RWPE2 (cell line): ENCODE results near the gene TTLL3.

Experiments used
- ATAC-seq: fragments of 200-7000 bp; cut with Tn5 transposase; 3 replicates; pipeline ENCODE4 v1.9.1; 2021; ENCODE audit warnings: low read depth
- DNase-seq: peaks from one replicate; pipeline ENCODE4 v3.0.0-alpha.2; 2020; ENCODE audit warnings: low spot score
- H3K27ac ChIP-seq: fragments of 450-650 bp; 2 replicates; pipeline ENCODE4 v1.5.1; 2017; ENCODE audit warnings: mild to moderate bottlenecking; ENCODE audit not compliant: poor library complexity, severe bottlenecking
- H3K27me3 ChIP-seq: fragments of 250-450 bp; sonication (Bioruptor Pico); 2 replicates; pipeline ENCODE4 v1.5.1; 2021; ENCODE audit warnings: mild to moderate bottlenecking, moderate library complexity; ENCODE audit not compliant: insufficient read depth, poor library complexity, severe bottlenecking
- H3K36me3 ChIP-seq: fragments of 250-450 bp; sonication (Bioruptor Pico); 2 replicates; pipeline ENCODE4 v1.5.1; 2020; ENCODE audit warnings: low read depth, mild to moderate bottlenecking, moderate library complexity
- H3K4me1 ChIP-seq: fragments of 250-450 bp; sonication (Bioruptor Pico); 2 replicates; pipeline ENCODE4 v1.5.1; 2021; ENCODE audit warnings: mild to moderate bottlenecking, moderate library complexity; ENCODE audit not compliant: insufficient read depth, poor library complexity, severe bottlenecking
- H3K4me3 ChIP-seq: fragments of 250-450 bp; sonication (Bioruptor Pico); 2 replicates; pipeline ENCODE4 v1.5.1; 2021; ENCODE audit warnings: mild to moderate bottlenecking, moderate library complexity; ENCODE audit not compliant: severe bottlenecking
- H3K9me3 ChIP-seq: fragments of 250-450 bp; sonication (Bioruptor Pico); 2 replicates; pipeline ENCODE4 v1.5.1; 2021; ENCODE audit warnings: mild to moderate bottlenecking, moderate library complexity; ENCODE audit not compliant: severe bottlenecking
- TF ChIP-seq, protein P1 (sequence below): fragments of 450-650 bp; IDR thresholded peaks from one replicate; pipeline ENCODE4 v1.5.1; 2017; ENCODE audit warnings: mild to moderate bottlenecking, moderate library complexity; ENCODE audit not compliant: poor library complexity, severe bottlenecking

Gene TTLL3

DNA sequence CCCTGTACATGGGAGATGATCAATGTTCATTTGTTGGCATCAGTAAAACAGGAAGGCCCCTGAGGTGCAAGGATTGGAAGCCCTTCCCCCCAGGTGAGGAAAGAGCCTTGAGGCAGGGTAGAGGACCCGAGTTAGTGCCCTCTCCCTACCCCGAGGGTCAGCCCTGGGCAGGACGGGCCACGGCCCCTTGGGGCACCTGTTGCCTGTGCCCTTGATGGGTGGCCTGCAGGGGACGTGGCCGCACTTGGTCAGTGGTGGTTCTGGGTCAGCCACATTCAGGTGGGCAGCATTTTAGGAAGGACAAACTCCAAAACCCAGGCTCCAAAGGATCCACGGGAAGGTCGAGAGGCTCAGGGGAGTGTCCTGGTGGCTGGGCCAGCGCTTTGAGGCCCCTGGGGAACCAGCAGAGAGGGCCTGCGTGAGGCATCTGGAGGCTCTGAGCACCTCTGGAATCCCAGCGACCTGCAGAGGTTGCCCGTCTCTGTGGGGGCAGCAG lies 49.5 kb downstream of the TTLL3 start:
- Histone ChIP-seq H3K36me3 (no peaks in the 10 kb centered on the region), H3K9me3 (no peaks in the 10 kb centered on the region), H3K27me3 (no peaks in the 10 kb centered on the region), H3K4me3 (no peak overlapping the region), H3K4me1 (peaks cover 6% of the 10 kb centered on the region), H3K27ac (no peak overlapping the region)
- no peak for DNase-seq
- TF ChIP-seq, protein P1, sequence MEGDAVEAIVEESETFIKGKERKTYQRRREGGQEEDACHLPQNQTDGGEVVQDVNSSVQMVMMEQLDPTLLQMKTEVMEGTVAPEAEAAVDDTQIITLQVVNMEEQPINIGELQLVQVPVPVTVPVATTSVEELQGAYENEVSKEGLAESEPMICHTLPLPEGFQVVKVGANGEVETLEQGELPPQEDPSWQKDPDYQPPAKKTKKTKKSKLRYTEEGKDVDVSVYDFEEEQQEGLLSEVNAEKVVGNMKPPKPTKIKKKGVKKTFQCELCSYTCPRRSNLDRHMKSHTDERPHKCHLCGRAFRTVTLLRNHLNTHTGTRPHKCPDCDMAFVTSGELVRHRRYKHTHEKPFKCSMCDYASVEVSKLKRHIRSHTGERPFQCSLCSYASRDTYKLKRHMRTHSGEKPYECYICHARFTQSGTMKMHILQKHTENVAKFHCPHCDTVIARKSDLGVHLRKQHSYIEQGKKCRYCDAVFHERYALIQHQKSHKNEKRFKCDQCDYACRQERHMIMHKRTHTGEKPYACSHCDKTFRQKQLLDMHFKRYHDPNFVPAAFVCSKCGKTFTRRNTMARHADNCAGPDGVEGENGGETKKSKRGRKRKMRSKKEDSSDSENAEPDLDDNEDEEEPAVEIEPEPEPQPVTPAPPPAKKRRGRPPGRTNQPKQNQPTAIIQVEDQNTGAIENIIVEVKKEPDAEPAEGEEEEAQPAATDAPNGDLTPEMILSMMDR, result no peak
- no peak for ATAC-seq

DNA sequence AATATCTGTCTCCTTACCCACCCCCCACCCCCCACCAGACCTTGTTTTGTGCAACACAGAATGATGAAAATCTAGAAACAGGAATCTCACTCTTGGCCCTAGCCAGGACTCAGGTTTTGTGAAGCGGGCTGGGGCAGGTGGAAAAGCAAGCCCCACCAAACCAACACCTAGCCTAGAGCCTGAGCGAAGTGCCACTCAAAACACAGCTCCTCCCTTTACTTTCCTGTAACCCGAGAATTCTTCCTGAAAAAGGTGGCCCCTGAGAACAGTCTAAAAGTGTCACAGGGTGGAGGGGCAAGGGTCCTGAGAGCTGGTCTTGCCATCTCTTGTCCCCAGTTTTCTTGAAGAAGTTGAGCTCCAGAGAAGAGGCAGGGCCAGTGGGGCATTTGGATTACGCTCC lies 51.1 kb downstream of the TTLL3 start:
- ATAC-seq, result no peak
- DNase-seq, result no peak
- no peak overlapping the region for H3K27ac ChIP-seq

DNA sequence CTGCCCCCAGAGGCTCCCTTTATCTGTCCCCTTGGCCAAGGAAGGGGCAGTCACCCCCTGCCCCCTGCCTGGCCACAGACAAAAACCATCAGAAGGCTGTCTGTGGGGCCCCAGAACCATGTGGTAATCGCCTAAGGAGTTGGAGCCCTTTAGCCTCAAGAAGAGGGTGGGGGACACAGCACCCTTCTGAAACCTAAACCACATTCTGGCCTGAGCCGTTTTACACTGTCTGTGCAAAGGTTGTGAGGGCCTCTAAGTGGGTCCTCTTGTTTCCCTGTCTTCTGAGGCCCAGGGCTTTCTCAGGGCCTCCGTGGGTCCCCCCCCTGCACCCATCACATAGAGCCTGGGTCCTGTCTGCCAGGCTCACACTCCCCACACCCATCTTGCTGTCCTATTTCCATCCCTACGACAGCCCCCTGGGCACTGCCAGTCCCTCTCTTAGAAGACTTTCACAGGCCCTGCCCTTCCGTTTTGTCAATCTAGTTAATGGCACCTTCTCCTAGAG lies 51.6 kb downstream of the TTLL3 start:
- H3K27me3 ChIP-seq, result no peaks in the 10 kb centered on the region
- no peak for ATAC-seq
- no peak for DNase-seq
- no peak overlapping the region for H3K27ac ChIP-seq
- H3K4me1 ChIP-seq, result peaks cover 11% of the 10 kb centered on the region
- H3K9me3 ChIP-seq, result no peaks in the 10 kb centered on the region
- TF ChIP-seq, protein P1, result no peak
- no peaks in the 10 kb centered on the region for H3K36me3 ChIP-seq
- H3K4me3 ChIP-seq, result no peak overlapping the region

More for the DNA sequence above, 51.1 kb downstream of the TTLL3 start:
- TF ChIP-seq, protein P1, result no peak
- no peaks in the 10 kb centered on the region for H3K36me3 ChIP-seq
- no peak overlapping the region for H3K4me3 ChIP-seq
- H3K9me3 ChIP-seq, result no peaks in the 10 kb centered on the region
- H3K4me1 ChIP-seq, result peaks cover 11% of the 10 kb centered on the region
- H3K27me3 ChIP-seq, result no peaks in the 10 kb centered on the region

DNA sequence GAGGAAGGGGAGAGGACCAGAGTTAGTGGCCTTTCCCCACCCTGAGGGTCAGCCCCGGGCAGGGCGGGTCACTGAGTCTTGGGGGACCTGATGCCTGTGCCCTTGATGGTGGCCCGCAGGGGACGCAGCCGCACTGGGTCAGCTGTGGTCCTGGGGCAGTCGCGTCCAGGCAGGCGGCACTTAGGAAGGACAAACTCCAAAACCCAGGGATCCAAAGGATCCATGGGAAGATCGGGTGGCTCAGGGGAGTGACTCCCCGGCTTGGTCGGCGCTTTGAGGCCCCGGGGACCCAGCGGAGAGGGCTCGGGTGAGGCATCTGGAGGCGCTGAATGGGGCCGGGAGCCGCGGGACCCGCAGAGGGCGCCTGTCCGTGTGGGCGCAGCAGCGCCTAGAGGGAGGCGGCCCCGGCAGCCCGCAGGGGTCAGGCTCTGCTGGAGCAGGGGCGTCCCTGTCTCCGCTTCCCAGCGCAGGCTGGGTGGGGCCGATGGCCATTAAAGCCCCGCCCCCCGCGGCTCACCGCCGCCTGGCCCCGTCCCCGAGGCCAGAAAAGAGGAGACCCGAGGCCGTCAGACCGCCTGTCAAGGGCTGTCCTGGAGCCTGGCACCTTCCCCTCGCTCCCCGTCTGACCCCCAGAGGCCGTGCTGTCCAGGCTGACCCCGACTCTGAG lies 52.5 kb downstream of the TTLL3 start:
- no peak overlapping the region for H3K27ac ChIP-seq
- ATAC-seq, result no peak
- TF ChIP-seq, protein P1, result no peak
- no peaks in the 10 kb centered on the region for H3K27me3 ChIP-seq
- no peak for DNase-seq
- no peak overlapping the region for H3K4me3 ChIP-seq
- H3K9me3 ChIP-seq, result no peaks in the 10 kb centered on the region
- H3K36me3 ChIP-seq, result no peaks in the 10 kb centered on the region
- peaks cover 11% of the 10 kb centered on the region for H3K4me1 ChIP-seq

DNA sequence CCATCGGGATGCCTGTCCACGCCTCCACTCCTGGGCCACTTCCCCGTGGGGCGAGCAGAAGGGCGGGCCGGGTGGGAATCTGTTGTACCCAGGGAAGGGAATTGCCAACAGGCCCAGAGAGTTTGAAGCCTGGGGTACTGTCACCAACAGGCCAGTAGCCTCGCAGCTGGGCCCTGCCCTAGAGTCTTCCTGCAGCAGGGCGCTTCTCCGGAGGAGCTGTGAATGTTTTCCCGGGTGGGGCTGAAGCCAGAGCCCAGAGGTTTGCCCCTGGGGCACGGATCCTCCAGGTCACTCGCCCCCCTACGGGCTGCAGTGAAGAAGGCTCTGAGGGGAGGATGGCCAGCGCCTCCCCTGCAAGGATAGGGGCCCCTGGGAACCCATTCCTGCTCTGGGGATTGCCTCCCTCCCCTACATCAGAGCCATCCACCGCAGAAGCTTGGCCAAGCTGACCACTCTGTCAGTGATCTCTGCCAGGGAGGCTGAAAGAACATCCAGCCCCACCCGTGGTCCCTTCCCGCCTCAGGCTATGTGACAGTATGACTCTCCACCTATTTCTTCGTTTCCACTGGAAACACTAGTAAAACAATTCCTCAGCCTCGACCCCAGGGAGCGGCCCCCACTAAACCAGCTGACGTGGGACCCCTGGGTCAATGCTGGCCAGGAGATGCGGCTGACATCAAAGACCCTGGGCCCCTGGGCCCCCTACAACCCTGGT lies 53.2 kb downstream of the TTLL3 start:
- H3K27ac ChIP-seq, result no peak overlapping the region
- no peaks in the 10 kb centered on the region for H3K27me3 ChIP-seq
- peaks cover 11% of the 10 kb centered on the region for H3K4me1 ChIP-seq
- ATAC-seq (no peak), DNase-seq (no peak)
- no peak overlapping the region for H3K4me3 ChIP-seq
- H3K9me3 ChIP-seq, result no peaks in the 10 kb centered on the region
- TF ChIP-seq, protein P1, result no peak
- H3K36me3 ChIP-seq, result no peaks in the 10 kb centered on the region
